ENCODE measurements around the gene KLC1. TPM values are rescaled to one million over a fixed set of nuclear protein-coding genes. Genes with fewer than 3 reads are reported as not detected.

Gene KLC1
- total RNA-seq, 4 donors from 2014 or later: 205 to 427 (median 291) TPM

GRCh38 chr14:103703433-103704385, 74.7 kb downstream of the KLC1 start:
- intact Hi-C loops (cut with DNase I; ENCODE audit: low total_unique reads): no loop called here
- peak overlapping the region in 1 of 4 donors; percentile 36 for H3K27ac ChIP-seq

GRCh38 chr14:103704708-103705107, 75.7 kb downstream of the KLC1 start:
- H3K27me3 ChIP-seq: no peaks in the 10 kb centered on the region
- intact Hi-C loops (cut with DNase I; ENCODE audit: low total_unique reads) (no loop called here), in situ Hi-C loops (cut with MboI; ENCODE audit: low pct_ligation_motif_present in 1 of 4, low pct_unique_long_range_greater_than_20kb in 1 of 4, low sequenced_read_pairs in 3 of 4) (no loop called here)
- WGBS, 2 donors (ENCODE audit: low coverage in 1 of 2): 80 to 84% methylated on average over 3 to 13 of the region's 13 CpGs
- H3K4me3 ChIP-seq: no peak overlapping the region
- TF ChIP-seq CTCF (IDR thresholded peaks at IDR 0.05) (no peak), POLR2AphosphoS5 (IDR thresholded peaks at IDR 0.05) (no peak), EP300 (IDR thresholded peaks at IDR 0.05; ENCODE audit: low read depth) (no peak)
- H3K27ac ChIP-seq: peak overlapping the region in 2 of 4 donors; percentile 7 to 36
- H3K4me1 ChIP-seq: peaks cover 0 to 1% (median under 1%) of the 10 kb centered on the region in 4 donors
- DNase-seq: no peak
- no peaks in the 10 kb centered on the region for H3K9me3 ChIP-seq
- peaks cover 0 to 3% (median 0%) of the 10 kb centered on the region in 4 donors for H3K36me3 ChIP-seq

More at GRCh38 chr14:103703433-103704385, 74.7 kb downstream of the KLC1 start:
- no peak for DNase-seq
- WGBS, 2 donors (ENCODE audit: low coverage in 1 of 2): 75 to 82% methylated on average over 8 to 24 of the region's 24 CpGs
- in situ Hi-C loops (cut with MboI; ENCODE audit: low pct_ligation_motif_present in 1 of 4, low pct_unique_long_range_greater_than_20kb in 1 of 4, low sequenced_read_pairs in 3 of 4): no loop called here
- Histone ChIP-seq H3K27me3 (no peaks in the 10 kb centered on the region), H3K4me3 (no peak overlapping the region), H3K4me1 (peaks cover 3 to 4% (median 4%) of the 10 kb centered on the region in 4 donors), H3K36me3 (peaks cover 0 to 3% (median 0%) of the 10 kb centered on the region in 4 donors), H3K9me3 (no peaks in the 10 kb centered on the region)
- TF ChIP-seq CTCF (IDR thresholded peaks at IDR 0.05): no peak
- TF ChIP-seq POLR2A (IDR thresholded peaks at IDR 0.05): no peak
- TF ChIP-seq EP300 (IDR thresholded peaks at IDR 0.05; ENCODE audit: low read depth): no peak
- no peak for TF ChIP-seq POLR2AphosphoS5 (IDR thresholded peaks at IDR 0.05)

GRCh38 chr14:103705118-103705503, 76.1 kb downstream of the KLC1 start:
- Histone ChIP-seq H3K9me3 (no peaks in the 10 kb centered on the region), H3K36me3 (peaks cover 0 to under 1% (median 0%) of the 10 kb centered on the region in 4 donors), H3K27ac (peak overlapping the region in 2 of 4 donors; percentile 7 to 36), H3K4me1 (peaks cover 2 to 5% (median 3%) of the 10 kb centered on the region in 4 donors), H3K27me3 (no peaks in the 10 kb centered on the region), H3K4me3 (no peak overlapping the region)
- 82 to 93% methylated on average over 2 to 15 of the region's 15 CpGs for WGBS, 2 donors (ENCODE audit: low coverage in 1 of 2)
- intact Hi-C loops (cut with DNase I; ENCODE audit: low total_unique reads) (no loop called here), in situ Hi-C loops (cut with MboI; ENCODE audit: low pct_ligation_motif_present in 1 of 4, low pct_unique_long_range_greater_than_20kb in 1 of 4, low sequenced_read_pairs in 3 of 4) (no loop called here)
- DNase-seq: no peak
- TF ChIP-seq POLR2AphosphoS5 (IDR thresholded peaks at IDR 0.05) (peak in 1 of 3 donors; percentile 10), CTCF (IDR thresholded peaks at IDR 0.05) (no peak)

GRCh38 chr14:103705504-103706284, 76.7 kb downstream of the KLC1 start:
- Histone ChIP-seq H3K4me3 (no peak overlapping the region), H3K27ac (peak overlapping the region in 3 of 4 donors; percentile 7 to 60 (median 8))

More at GRCh38 chr14:103705504-103706284, 76.7 kb downstream of the KLC1 start:
- 80% methylated on average over 24 of the region's 28 CpGs; no CpG with 5 or more reads in 1 of the 2 donors for WGBS, 2 donors (ENCODE audit: low coverage in 1 of 2)
- H3K36me3 ChIP-seq: no peaks in the 10 kb centered on the region
- TF ChIP-seq POLR2A (IDR thresholded peaks at IDR 0.05) (no peak), EP300 (IDR thresholded peaks at IDR 0.05; ENCODE audit: low read depth) (no peak), POLR2AphosphoS5 (IDR thresholded peaks at IDR 0.05) (no peak), CTCF (IDR thresholded peaks at IDR 0.05) (no peak)
- in situ Hi-C loops (cut with MboI; ENCODE audit: low pct_ligation_motif_present in 1 of 4, low pct_unique_long_range_greater_than_20kb in 1 of 4, low sequenced_read_pairs in 3 of 4) (no loop called here), intact Hi-C loops (cut with DNase I; ENCODE audit: low total_unique reads) (no loop called here)
- H3K27me3 ChIP-seq: no peaks in the 10 kb centered on the region
- DNase-seq: no peak
- peaks cover 6 to 7% (median 7%) of the 10 kb centered on the region in 4 donors for H3K4me1 ChIP-seq
- H3K9me3 ChIP-seq: no peaks in the 10 kb centered on the region

All from transverse colon (tissue), 4 donors.